C4-2B (cell line): Measurements from ENCODE around the gene FREY1.

Experiments used
- ZFX ChIP-seq: fragments of 450-650 bp; IDR thresholded peaks from 2 replicates; pipeline ENCODE4 v1.6.1; 2017
- TF ChIP-seq, protein P1 (sequence below): fragments of 450-650 bp; conservative IDR thresholded peaks from 2 replicates; pipeline ENCODE4 v1.5.1; 2017; ENCODE audit warnings: mild to moderate bottlenecking

DNA sequence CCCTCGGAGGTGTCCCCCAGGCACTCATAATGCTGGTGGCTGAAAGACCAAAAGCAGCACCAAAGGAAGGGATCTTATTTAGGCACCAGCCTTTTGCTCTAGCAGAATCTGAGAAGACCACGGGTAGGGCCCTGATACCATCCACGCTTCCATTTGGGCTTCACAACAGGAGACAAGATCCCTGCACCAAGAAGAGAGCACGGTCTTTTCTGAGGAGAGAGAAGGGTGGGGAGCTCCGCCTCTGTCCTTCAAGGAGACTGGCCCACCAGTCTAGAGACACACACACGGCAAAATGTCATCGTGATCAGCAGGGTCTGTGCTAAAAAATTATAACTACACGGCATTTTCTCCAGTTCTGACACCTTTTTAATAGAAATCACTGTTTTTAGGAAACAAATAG is 25.1 kb upstream of the FREY1 start:
- TF ChIP-seq, protein P1, sequence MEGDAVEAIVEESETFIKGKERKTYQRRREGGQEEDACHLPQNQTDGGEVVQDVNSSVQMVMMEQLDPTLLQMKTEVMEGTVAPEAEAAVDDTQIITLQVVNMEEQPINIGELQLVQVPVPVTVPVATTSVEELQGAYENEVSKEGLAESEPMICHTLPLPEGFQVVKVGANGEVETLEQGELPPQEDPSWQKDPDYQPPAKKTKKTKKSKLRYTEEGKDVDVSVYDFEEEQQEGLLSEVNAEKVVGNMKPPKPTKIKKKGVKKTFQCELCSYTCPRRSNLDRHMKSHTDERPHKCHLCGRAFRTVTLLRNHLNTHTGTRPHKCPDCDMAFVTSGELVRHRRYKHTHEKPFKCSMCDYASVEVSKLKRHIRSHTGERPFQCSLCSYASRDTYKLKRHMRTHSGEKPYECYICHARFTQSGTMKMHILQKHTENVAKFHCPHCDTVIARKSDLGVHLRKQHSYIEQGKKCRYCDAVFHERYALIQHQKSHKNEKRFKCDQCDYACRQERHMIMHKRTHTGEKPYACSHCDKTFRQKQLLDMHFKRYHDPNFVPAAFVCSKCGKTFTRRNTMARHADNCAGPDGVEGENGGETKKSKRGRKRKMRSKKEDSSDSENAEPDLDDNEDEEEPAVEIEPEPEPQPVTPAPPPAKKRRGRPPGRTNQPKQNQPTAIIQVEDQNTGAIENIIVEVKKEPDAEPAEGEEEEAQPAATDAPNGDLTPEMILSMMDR, result no peak
- no peak for TF ChIP-seq ZFX
